ENCODE results near the gene ATP8B1.

- no peak for TF ChIP-seq CTCF (IDR thresholded peaks at IDR 0.05; ENCODE audit: insufficient read depth, low read length, poor library complexity, severe bottlenecking)
- TF ChIP-seq EZH2phosphoT487 (conservative IDR thresholded peaks at IDR 0.05; ENCODE audit: low read length): no peak
These were observed 97.1 kb downstream of the ATP8B1 start for GRCh38 chr18:57705832-57706595.

Measured in SU-DHL-6 (cell line).